HL-60 (cell line): ENCODE measurements around the gene DHX38.

Experiments used
- CTCF ChIP-seq: IDR thresholded peaks from one replicate; pipeline ENCODE4 v1.5.1; 2011; ENCODE audit warnings: low read length, control low read depth, inconsistent platforms; ENCODE audit not compliant: insufficient read depth
- REST ChIP-seq: IDR thresholded peaks from 2 replicates; pipeline ENCODE4 v1.6.1; 2012; ENCODE audit warnings: low read depth; ENCODE audit not compliant: insufficient replicate concordance

- TF ChIP-seq CTCF (no peak), REST (no peak)
Measured at GRCh38 chr16:72113616-72113945, 19.9 kb downstream of the DHX38 start.
